ENCODE data around the gene EVA1A. TPM values are rescaled to one million over a fixed set of nuclear protein-coding genes. Genes with fewer than 3 reads are reported as not detected.

EVA1A gene
- total RNA-seq, 2 donors from 2014 or later: 1.2 to 1.8 TPM

DNA sequence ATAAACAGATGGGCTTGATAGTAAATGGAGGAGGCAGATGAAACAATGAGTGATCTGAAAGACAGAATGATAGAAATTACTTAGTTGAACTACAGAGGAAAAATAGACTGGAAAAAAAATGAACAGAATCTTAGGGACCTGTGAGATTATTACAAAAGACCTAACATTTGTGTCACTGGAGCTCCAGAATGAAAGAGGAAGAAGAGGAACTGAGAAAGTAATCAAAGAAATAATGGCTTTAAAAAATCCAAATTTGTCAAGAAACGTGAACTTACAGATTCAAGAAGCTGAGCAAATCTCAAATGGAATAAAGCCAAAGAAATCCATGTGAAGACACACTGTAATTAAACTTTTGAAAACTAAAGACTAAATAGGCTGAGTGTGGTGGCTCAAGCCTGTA is 28.3 kb downstream of the EVA1A start:
- WGBS, 2 experiments (ENCODE audit: insufficient coverage in 1 of 2, insufficient read length in 1 of 2): 83 to 96% methylated on average over 1 of the region's 1 CpG
- TF ChIP-seq CTCF (conservative IDR thresholded peaks at IDR 0.05): no peak
- H3K36me3 Mint-ChIP-seq (ENCODE audit: low read depth): no peaks in the 10 kb centered on the region
- H3K4me3 ChIP-seq (ENCODE audit: low read length): no peak overlapping the region
- no peak overlapping the region for H3K27ac ChIP-seq (ENCODE audit: low read depth, low read length)
- H3K4me3 Mint-ChIP-seq: no peak overlapping the region
- peaks cover 24% of the 10 kb centered on the region for H3K4me1 Mint-ChIP-seq
- H3K9me3 ChIP-seq (ENCODE audit: control insufficient read depth, low read length): no peaks in the 10 kb centered on the region
- no peak overlapping the region for H3K9ac ChIP-seq (ENCODE audit: extremely low read depth, low read length, poor library complexity, severe bottlenecking)
- no peaks in the 10 kb centered on the region for H3K27me3 Mint-ChIP-seq (ENCODE audit: insufficient read depth)
- no peaks in the 10 kb centered on the region for H3K9me3 Mint-ChIP-seq
- no peak overlapping the region for H3K27ac Mint-ChIP-seq
- no peak for DNase-seq
- no peaks in the 10 kb centered on the region for H3K36me3 ChIP-seq (ENCODE audit: control insufficient read depth, insufficient read depth, low read length)
- no peaks in the 10 kb centered on the region for H3K27me3 ChIP-seq (ENCODE audit: control insufficient read depth, insufficient read depth, low read length, poor library complexity, severe bottlenecking)
- peaks cover 6% of the 10 kb centered on the region for H3K4me1 ChIP-seq (ENCODE audit: control insufficient read depth, insufficient read depth, low read length)

GRCh38 chr2:75528221-75528977 is 32.3 kb downstream of the EVA1A start:
- Mint-ChIP-seq H3K27ac (no peak overlapping the region), H3K36me3 (ENCODE audit: low read depth) (no peaks in the 10 kb centered on the region), H3K27me3 (ENCODE audit: insufficient read depth) (no peaks in the 10 kb centered on the region), H3K4me3 (no peak overlapping the region), H3K9me3 (no peaks in the 10 kb centered on the region), H3K4me1 (peaks cover 33% of the 10 kb centered on the region)
- Histone ChIP-seq H3K36me3 (ENCODE audit: control insufficient read depth, insufficient read depth, low read length) (no peaks in the 10 kb centered on the region), H3K9ac (ENCODE audit: extremely low read depth, low read length, poor library complexity, severe bottlenecking) (no peak overlapping the region), H3K27ac (ENCODE audit: low read depth, low read length) (no peak overlapping the region), H3K4me3 (ENCODE audit: low read length) (no peak overlapping the region), H3K4me1 (ENCODE audit: control insufficient read depth, insufficient read depth, low read length) (peaks cover 6% of the 10 kb centered on the region), H3K9me3 (ENCODE audit: control insufficient read depth, low read length) (no peaks in the 10 kb centered on the region), H3K27me3 (ENCODE audit: control insufficient read depth, insufficient read depth, low read length, poor library complexity, severe bottlenecking) (no peaks in the 10 kb centered on the region)
- TF ChIP-seq CTCF (conservative IDR thresholded peaks at IDR 0.05): no peak
- DNase-seq: peak; percentile 62
- WGBS, 2 experiments (ENCODE audit: insufficient coverage in 1 of 2, insufficient read length in 1 of 2): 76 to 83% methylated on average over 4 to 5 of the region's 5 CpGs

DNA sequence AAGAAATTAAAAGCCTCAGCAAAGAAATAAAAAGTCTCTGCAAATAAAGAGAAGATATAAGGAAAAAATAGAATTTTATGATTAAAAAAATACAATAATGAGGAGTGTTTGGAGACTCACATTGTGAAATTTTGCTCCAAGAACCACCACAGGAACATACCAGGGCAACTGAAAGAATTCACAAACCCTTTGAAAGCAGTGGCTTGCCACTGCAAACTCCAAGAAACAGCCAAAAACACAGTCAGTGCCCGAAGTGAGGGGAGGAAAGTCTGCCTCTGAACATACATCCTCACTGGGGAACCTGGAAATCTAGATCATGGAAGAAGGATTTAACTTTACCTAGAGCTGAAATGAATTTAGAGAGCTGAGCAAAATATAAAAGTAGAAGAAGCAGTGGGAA is 33.1 kb downstream of the EVA1A start:
- Histone ChIP-seq H3K36me3 (ENCODE audit: control insufficient read depth, insufficient read depth, low read length) (no peaks in the 10 kb centered on the region), H3K27me3 (ENCODE audit: control insufficient read depth, insufficient read depth, low read length, poor library complexity, severe bottlenecking) (no peaks in the 10 kb centered on the region), H3K9me3 (ENCODE audit: control insufficient read depth, low read length) (no peaks in the 10 kb centered on the region), H3K4me1 (ENCODE audit: control insufficient read depth, insufficient read depth, low read length) (peaks cover 6% of the 10 kb centered on the region), H3K4me3 (ENCODE audit: low read length) (no peak overlapping the region), H3K9ac (ENCODE audit: extremely low read depth, low read length, poor library complexity, severe bottlenecking) (no peak overlapping the region), H3K27ac (ENCODE audit: low read depth, low read length) (no peak overlapping the region)
- Mint-ChIP-seq H3K4me3 (no peak overlapping the region), H3K27me3 (ENCODE audit: insufficient read depth) (no peaks in the 10 kb centered on the region), H3K4me1 (peaks cover 34% of the 10 kb centered on the region), H3K9me3 (no peaks in the 10 kb centered on the region), H3K36me3 (ENCODE audit: low read depth) (no peaks in the 10 kb centered on the region), H3K27ac (no peak overlapping the region)
- no peak for DNase-seq
- no peak for TF ChIP-seq CTCF (conservative IDR thresholded peaks at IDR 0.05)
- WGBS, 2 experiments (ENCODE audit: insufficient coverage in 1 of 2, insufficient read length in 1 of 2): 94% methylated on average over 1 of the region's 1 CpG; no CpG with 5 or more reads in 1 of the 2 experiments
